Cardiac fibroblast (primary cell): ENCODE measurements around the gene PSAP.

Experiments used
- DNase-seq, 2 donors: peaks; one replicate each; pipeline versions ENCODE4 v3.0.0 to v3.0.0-alpha.2; 2010; ENCODE audit warnings: low read depth in 2 of 2
- H3K4me3 ChIP-seq, 2 donors: replicated peaks in 1 of 2; 1 replicate in 1 of 2; 2 replicates in 1 of 2; pipeline ENCODE4 v1.5.1; 2011; ENCODE audit warnings: low read depth in 2 of 2, low read length in 2 of 2, mild to moderate bottlenecking in 2 of 2, moderate library complexity in 1 of 2
- CTCF ChIP-seq: IDR thresholded peaks from one replicate; pipeline ENCODE4 v1.5.1; 2011; ENCODE audit warnings: low read depth, mild to moderate bottlenecking, low read length, inconsistent platforms

PSAP gene

GRCh38 chr10:71774916-71775702 lies 75.9 kb downstream of the PSAP start:
- H3K4me3 ChIP-seq, result no peak overlapping the region
- DNase-seq, result no peak
- TF ChIP-seq CTCF, result no peak

- peak within 1 kb of the TSS; percentile 61 to 64 for H3K4me3 ChIP-seq
- peak; percentile 44 for TF ChIP-seq CTCF
- peak; percentile 76 to 85 for DNase-seq
Observed at GRCh38 chr10:71773221-71773971, 77.7 kb downstream of the PSAP start, which contains the start of gene VSIR. Gene VSIR, minus strand, starts transcription at chr10:71773520. Its CDS starts 81 bp downstream, at chr10:71773439.

- no peak for DNase-seq
- peak overlapping the region; percentile 61 to 64 for H3K4me3 ChIP-seq
- no peak for TF ChIP-seq CTCF
Observed at GRCh38 chr10:71772832-71773220, 78.2 kb downstream of the PSAP start.

- H3K4me3 ChIP-seq, result no peak overlapping the region
- TF ChIP-seq CTCF, result no peak
Observed at GRCh38 chr10:71771821-71772617, 79.0 kb downstream of the PSAP start.

GRCh38 chr10:71771204-71771603 lies 79.8 kb downstream of the PSAP start:
- H3K4me3 ChIP-seq, result no peak overlapping the region
- DNase-seq, result no peak
- TF ChIP-seq CTCF, result no peak

More at GRCh38 chr10:71771821-71772617, 79.0 kb downstream of the PSAP start:
- DNase-seq, result peak; percentile 73 to 86

GRCh38 chr10:71770789-71771188 lies 80.3 kb downstream of the PSAP start:
- TF ChIP-seq CTCF, result no peak
- DNase-seq, result peak; percentile 27 to 36
- H3K4me3 ChIP-seq, result no peak overlapping the region
